Brain microvascular endothelial cell (primary cell): Measurements from ENCODE around the gene FAM114A1.
"Not testable (repeated sequence)": the region's sequence is repeated elsewhere in the genome, so short reads cannot be mapped to it uniquely, and the experiment has no call there.

Experiments
- DNase-seq: peaks from one replicate; pipeline ENCODE4 v3.0.0-alpha.2; 2020
- H3K27ac ChIP-seq: fragments of 250-450 bp; sonication (Bioruptor Pico); 2 replicates; pipeline ENCODE4 v1.5.1; 2020; ENCODE audit warnings: mild to moderate bottlenecking, moderate library complexity
- H3K27me3 ChIP-seq: fragments of 250-450 bp; sonication (Bioruptor Pico); replicated peaks from 2 replicates; pipeline ENCODE4 v1.5.1; 2020; ENCODE audit warnings: mild to moderate bottlenecking
- H3K36me3 ChIP-seq: fragments of 250-450 bp; sonication (Bioruptor Pico); replicated peaks from 2 replicates; pipeline ENCODE4 v1.5.1; 2020; ENCODE audit warnings: mild to moderate bottlenecking
- H3K4me3 ChIP-seq: 2 replicates; pipeline ENCODE4 v1.5.1; 2011; ENCODE audit warnings: low read depth, mild to moderate bottlenecking, control low read depth, low read length, moderate library complexity
- CTCF ChIP-seq: IDR thresholded peaks from 2 replicates; pipeline ENCODE4 v1.5.1; 2011; ENCODE audit warnings: low read depth, mild to moderate bottlenecking, moderate library complexity, low read length, control low read depth, inconsistent platforms; ENCODE audit errors: missing control alignments
- in situ Hi-C: cut with HindIII; loops from 2 replicates; pipeline ENCODE4 v1.10.0; 2017; ENCODE audit warnings: low sequenced_read_pairs, low pct_ligation_motif_present

Gene FAM114A1

GRCh38 chr4:38983787-38984598, 116.4 kb downstream of the FAM114A1 start:
- no peak overlapping the region for H3K4me3 ChIP-seq
- no peak overlapping the region for H3K27ac ChIP-seq
- in situ Hi-C loops = no loop called here
- DNase-seq = no peak
- peaks cover 20% of the 10 kb centered on the region for H3K36me3 ChIP-seq
- H3K27me3 ChIP-seq = no peaks in the 10 kb centered on the region
- TF ChIP-seq CTCF = no peak

DNA sequence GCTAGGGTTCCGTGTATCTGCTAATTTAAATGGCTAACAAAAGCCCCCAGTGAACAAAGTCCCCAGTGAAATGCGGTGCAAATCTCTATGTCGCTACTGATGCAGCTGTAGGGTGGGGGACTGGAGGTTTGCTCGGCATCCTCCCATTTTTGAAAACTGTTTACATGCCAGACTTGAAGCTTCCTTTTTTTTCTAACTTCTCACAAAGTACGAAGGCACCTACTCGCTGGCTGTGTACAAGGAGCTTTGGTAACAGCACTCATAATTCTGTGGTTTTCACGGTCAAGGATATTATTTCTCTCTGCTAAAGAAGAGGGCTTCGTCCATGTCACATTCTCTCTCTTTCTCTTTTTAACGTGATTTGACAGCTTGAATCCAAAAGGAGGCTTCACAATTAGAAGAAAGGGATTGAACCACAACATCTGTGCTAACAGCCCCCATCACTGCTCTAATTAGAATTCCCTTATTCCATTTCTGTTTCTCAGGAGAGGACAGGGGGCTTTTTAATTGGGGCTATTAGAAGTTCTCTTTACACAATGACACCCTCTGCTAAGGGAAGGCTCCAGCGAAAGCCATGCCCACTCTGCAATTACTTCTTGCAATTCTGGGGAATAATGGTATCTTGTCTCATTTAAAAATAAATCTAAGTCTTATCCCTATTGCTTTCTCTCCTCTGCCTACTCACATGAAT, 117.9 kb downstream of the FAM114A1 start:
- no peak for DNase-seq
- peaks cover 16% of the 10 kb centered on the region for H3K36me3 ChIP-seq
- no peak overlapping the region for H3K27ac ChIP-seq
- no peak overlapping the region for H3K4me3 ChIP-seq
- no peaks in the 10 kb centered on the region for H3K27me3 ChIP-seq
- TF ChIP-seq CTCF = no peak
- in situ Hi-C loops = no loop called here

DNA sequence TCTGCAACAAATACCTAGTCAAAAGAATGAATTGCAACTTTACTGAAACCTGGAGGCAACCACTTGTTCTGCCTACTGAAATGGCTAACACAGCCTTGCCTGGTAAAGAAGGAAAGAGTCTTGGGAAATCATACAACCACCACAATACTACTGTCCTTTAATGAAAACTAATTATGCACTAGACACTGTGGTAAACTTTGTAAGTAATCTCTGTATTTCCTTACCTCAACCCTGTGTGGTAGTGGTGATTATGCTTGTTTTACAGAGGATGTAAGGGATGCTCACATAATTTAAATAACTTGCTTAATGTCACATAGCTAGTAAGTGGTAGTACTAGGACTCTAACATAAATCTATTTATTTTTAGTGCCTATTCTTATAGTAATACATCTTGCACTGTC, 119.9 kb downstream of the FAM114A1 start:
- peaks cover 15% of the 10 kb centered on the region for H3K36me3 ChIP-seq

DNA sequence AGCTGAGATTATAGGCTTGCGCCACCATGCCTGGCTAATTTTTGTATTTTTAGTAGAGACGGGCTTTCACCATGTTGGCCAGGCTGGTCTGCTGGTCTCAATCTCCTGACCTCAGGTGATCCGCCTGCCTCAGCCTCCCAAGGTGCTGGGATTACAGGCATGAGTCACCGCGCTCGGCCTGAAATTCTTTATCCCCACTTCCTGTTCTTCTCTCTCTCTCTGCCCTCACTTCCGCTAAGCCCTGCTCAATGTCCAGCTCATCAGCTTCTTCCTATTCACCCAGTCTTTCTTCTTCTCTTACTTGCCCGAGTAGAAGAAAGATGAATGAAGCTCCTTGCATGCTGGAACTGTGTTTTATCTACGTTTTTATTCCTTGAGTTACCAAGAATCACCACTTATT, 120.7 kb downstream of the FAM114A1 start:
- peaks cover 18% of the 10 kb centered on the region for H3K36me3 ChIP-seq
- peak; percentile 55 for DNase-seq
- H3K27ac ChIP-seq, in situ Hi-C loops, H3K27me3 ChIP-seq, H3K4me3 ChIP-seq: not testable (repeated sequence)

More for the DNA sequence above, 119.9 kb downstream of the FAM114A1 start:
- Histone ChIP-seq H3K27me3 (no peaks in the 10 kb centered on the region), H3K4me3 (no peak overlapping the region), H3K27ac (no peak overlapping the region)
- in situ Hi-C loops = no loop called here
- no peak for DNase-seq
- TF ChIP-seq CTCF = no peak

DNA sequence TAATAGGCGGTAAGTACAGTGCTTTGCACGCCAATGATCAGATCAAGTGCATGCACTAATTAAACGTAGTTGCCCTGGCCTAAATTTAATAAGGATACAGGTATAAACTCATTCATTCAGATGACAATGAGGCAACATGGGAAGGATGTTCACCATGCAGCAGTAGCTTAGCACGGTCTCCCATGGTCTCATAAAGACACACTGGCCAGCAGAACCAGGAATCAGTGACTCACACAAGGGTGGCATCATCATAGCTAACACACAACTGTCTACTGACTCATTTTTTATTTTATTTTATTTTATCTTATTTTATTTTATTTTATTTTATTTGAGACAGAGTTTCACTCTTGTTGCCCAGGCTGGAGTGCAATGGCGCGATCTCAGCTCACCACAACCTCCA, 121.9 kb downstream of the FAM114A1 start:
- no peak for TF ChIP-seq CTCF
- in situ Hi-C loops = no loop called here
- Histone ChIP-seq H3K27me3 (no peaks in the 10 kb centered on the region), H3K27ac (no peak overlapping the region), H3K4me3 (no peak overlapping the region), H3K36me3 (peaks cover 20% of the 10 kb centered on the region)
- peak; percentile 62 for DNase-seq

- Histone ChIP-seq H3K27me3 (no peaks in the 10 kb centered on the region), H3K36me3 (peaks cover 22% of the 10 kb centered on the region), H3K27ac (no peak overlapping the region), H3K4me3 (no peak overlapping the region)
- TF ChIP-seq CTCF = no peak
- in situ Hi-C loops = no loop called here
- no peak for DNase-seq
Measured at GRCh38 chr4:38990241-38990640, 122.6 kb downstream of the FAM114A1 start.
